Measurements from ENCODE around the gene DEFB121.
"Not testable (repeated sequence)": the region's sequence is repeated elsewhere in the genome, so short reads cannot be mapped to it uniquely, and the experiment has no call there.

Gene DEFB121

GRCh38 chr20:31406115-31406514, at the start of gene DEFB121:
Gene DEFB121, minus strand, starts transcription at chr20:31406215. Its CDS starts 63 bp downstream, at chr20:31406152.
- no peak for DNase-seq

DNA sequence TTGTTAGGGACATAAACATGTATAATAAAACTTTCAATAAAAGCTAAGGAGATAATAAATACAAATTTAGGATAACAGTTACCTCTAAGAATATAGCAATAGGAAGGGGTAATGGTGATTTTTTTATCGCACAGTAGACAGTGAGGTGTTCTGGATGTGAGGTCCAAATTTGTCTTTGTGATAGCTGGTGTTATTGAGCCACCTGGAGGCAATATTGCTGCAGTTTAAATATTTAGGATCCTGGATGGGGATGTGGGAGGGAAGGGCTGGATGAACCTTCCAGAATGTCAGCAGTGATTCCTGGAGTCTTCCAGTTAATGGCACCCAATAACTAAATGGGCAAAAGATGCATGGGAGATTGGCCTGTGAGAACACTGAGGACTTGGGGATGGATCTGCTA, 48.3 kb upstream of the DEFB121 start:
- no peak for DNase-seq

- DNase-seq = no peak
These were observed 46.6 kb upstream of the DEFB121 start for GRCh38 chr20:31452575-31452974.

GRCh38 chr20:31449511-31450414, 43.7 kb upstream of the DEFB121 start:
- DNase-seq = no peak

DNA sequence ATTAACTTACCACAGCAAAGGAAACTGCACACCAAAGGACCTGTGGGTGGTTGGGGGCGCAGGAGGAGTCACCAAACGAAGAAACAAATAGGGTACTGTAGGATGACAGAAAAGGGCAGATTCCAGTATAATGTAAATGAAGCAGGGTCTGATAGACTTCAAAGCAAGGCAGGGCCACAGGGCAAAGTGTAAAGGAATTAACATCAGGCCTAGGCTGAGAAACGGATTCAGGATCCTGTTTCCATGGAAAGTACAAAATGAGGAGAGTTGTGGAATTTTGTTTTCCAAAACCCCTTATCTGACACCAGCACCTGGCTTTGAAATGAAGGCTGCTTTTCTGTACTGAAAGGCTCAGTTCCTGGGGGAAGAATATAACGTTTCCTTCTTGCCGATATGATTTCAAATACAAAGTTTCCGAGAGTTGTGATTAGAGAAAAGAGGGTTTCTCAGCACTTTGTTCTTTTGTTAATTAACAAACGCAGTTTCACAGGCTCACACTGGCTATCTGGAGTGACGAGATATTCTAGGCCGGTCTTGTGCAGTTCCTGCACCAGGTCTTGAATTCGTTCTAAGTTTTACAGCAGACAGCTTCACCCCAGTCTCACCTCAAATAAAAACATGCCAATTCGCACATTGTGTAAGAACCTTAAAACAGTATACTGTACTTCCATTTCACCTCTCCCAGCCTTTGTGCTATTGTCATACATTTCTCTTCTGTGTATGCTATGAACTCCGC, 40.2 kb upstream of the DEFB121 start:
- no peak for DNase-seq

DNA sequence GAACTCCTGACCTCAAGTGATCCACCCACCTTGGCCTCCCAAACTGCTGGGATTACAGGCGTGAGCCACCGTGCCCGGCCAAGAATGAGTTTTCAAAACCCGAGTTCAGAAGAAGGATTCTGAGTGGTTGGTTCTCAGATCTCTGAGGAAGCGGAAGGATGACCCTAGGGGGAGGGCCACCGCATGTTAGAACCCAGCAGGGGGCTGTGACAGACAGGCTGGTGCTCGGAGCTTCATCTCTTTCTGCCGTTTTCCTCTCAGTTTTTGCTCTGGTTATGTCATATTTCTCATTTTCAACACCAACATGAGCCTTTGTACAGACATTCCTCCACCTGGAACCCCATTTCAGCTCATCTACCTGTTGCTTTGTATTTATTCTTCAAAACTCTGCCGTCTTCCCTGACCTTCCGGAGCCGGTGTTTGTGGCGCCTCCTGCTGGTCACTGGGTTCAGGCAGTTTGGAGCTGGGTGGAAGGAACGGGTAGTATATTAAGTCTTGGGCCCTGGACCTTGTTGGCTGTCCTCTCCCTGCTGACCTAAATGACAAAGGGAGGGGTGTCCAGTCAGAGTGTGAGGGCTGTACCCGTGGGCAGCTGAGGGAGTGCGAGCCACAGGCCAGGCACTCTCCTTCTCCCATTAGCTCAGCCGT, 34.1 kb upstream of the DEFB121 start, which contains the start of gene DEFB123:
DEFB123 (plus strand) TSS at position 621 of the 648 bp plus-strand sequence. CDS start 67 bp downstream, outside the sequence.
- DNase-seq = no peak

DNA sequence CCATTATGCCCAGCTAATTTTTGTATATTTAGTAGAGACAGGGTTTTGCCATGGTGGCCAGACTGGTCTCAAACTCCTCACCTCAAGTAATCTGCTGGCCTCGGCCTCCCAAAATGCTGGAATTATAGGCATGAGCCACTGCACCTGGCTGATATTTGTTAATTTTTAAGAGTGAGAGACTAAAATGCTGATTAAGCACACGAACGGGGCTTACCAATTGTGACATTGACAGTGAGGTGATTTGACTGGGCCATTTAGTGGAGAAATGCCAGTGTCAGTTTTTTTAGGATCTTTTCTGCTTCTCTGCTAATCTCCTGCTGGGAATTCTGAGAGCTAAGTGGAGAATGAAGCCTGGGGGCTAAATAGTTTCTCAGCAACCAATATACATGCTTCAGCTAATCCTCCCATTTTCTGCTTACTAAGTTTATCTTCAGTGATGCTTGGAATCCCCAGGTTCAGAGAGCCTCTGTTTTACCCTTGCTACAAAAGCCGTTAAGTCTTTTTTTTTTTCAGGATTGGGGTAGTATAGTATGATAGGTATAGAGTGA, 24.6 kb upstream of the DEFB121 start:
- no peak for DNase-seq

DNA sequence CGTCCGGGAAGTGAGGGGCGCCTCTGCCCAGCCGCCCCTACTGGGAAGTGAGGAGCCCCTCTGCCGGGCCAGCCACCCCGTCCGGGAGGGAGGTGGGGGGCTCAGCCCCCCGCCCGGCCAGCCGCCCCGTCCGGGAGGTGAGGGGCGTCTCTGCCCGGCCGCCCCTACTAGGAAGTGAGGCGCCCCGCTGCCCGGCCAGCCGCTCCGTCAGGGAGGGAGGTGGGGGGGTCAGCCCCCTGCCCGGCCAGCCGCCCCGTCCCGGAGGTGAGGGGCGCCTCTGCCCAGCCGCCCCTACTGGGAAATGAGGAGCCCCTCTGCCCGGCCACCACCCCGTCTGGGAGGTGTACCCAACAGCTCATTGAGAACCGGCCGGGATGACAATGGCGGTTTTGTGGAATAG, 21.6 kb upstream of the DEFB121 start:
- DNase-seq = not testable (repeated sequence)

DNA sequence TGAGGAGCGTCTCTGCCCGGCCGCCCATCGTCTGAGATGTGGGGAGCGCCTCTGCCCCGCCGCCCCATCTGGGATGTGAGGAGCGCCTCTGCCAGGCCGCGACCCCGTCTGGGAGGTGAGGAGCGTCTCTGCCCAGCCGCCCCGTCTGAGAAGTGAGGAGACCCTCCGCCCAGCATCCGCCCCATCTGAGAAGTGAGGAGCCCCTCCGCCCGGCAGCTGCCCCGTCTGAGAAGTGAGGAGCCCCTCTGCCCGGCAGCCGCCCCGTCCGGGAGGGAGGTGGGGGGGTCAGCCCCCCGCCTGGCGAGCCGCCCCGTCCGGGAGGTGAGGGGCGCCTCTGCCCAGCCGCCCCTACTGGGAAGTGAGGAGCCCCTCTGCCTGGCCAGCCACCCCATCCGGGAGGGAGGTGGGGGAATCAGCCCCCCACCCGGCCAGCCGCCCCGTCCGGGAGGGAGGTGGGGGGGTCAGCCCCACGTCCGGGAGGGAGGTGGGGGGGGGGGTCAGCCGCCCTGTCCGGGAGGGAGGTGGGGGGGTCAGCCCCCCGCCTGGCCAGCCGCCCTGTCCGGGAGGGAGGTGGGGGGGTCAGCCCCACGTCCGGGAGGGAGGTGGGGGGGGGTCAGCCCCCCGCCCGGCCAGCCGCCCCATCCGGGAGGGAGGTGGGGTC, 21.0 kb upstream of the DEFB121 start:
- DNase-seq = not testable (repeated sequence)

DNA sequence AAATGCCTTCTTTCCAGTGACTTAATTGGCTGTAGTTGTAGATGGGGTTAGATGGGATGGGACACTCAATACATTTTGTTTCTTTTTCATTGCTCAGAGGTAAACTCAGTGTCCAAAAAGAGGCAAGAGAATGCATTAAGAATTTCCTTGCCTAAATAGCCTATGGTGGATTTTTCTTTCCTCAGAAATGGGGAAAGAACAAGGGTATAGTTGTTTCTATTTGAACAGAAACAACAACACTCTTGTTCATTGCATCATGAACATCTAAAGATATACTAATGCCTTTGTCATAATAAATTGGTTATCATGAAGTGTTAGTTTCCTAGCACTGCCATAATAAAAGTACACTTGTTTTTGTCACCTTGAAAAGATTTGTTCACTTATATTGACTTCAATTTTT, 19.8 kb upstream of the DEFB121 start:
- DNase-seq = no peak

GRCh38 chr20:31418307-31418706, 12.3 kb upstream of the DEFB121 start:
- DNase-seq = no peak

DNA sequence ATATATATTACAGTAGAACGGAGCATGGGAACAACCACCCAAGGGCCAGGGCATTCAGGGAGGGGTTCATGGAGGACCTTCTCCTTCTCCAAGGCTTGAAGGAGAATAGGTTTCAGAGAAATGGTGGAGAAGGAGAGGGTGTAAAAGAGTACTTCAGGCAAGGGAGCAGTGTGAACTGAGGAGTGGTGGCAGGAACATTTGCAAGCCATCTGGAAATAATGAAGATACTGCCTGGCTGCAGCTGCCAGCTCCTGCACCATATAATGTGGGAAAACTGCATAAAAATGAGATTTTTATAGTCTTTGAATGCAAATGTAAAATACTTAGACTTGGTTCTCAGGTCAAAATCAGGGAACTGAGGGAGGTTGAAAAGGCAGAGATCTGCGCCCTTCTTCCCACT, 9.6 kb upstream of the DEFB121 start:
- no peak for DNase-seq

DNA sequence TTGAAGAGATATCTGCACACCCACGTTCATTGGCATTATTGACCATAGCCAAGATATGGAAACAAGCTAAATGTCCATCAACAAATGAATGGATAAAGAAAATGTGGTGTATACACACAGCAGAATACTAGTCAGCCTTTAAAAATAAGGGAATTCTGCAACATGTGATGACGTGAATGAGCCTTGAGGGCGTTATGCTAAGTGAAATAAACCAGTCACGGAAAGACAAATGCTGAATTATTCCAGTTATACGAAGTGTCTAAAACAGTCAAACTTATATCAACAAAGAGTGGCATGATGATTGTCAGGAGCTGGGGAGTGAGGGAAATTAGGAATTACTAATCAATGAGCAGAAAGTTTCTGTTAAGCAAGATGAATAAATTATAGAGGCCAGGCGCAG, 8.4 kb upstream of the DEFB121 start:
- DNase-seq = no peak

- no peak for DNase-seq
These were observed 4.0 kb upstream of the DEFB121 start for GRCh38 chr20:31410011-31410410.

DNA sequence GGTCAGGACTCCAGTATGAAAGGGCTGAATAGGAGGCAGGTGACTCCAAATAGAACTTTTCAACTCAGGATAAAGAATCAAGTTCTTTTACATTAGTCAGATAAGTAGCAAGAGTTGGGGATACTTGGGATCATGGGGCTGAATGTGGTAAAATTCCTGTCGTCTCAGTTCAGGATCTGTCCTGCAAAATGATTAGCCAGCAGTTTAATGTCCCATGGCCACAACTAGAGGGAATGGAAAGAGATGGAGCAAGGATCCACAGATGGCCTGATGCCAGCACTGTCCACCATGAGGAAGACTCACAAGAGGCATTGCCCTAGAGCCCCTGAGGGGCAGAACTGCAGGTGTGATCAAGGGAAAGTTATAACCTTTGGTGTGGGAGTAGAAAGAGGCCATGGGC, 2.1 kb downstream of the DEFB121 start:
- no peak for DNase-seq

DNA sequence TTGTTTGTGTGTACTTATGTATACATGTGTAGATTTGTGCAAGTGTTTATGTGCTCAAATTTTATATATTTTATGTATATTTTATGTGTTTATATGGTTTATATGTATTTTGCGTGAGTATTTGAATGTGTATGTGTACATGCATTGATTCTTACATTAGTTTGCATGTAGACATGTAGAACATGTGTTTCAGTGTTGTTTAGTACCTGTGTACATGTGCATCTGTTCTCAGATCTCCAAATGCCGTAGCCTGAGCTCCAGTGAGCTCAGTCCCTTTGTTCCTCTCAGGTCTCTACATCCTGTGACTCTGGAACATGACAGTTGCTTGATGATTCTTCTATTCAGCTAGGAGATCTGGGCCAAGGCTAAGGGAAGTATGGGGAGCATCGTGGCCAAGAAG, 11.1 kb downstream of the DEFB121 start:
- DNase-seq = no peak

- no peak for DNase-seq
These were observed 13.2 kb downstream of the DEFB121 start for GRCh38 chr20:31392836-31393235.

DNA sequence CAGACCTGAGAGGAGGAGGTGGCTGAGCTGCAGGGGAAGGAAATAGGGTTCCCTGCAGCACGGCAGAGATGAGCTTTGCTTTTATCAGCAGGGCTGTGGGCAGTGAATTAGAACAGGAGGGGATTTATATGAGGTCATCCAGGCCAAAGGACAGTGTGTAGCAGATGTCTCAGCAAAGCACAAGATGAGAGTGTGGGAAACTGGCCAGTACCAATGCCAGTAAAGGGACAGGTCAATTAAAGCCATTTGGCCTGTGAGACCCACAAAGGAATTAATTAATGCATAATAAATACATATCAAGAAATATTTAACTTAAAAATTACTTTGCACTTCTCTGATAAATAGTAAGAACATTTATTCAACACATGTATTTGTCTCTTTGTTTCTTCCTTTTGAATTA, 15.5 kb downstream of the DEFB121 start, which contains the start of gene DEFB119:
DEFB119 (minus strand) TSS at position 101 of the 400 bp plus-strand sequence. CDS start 107 bp downstream, outside the sequence.
- no peak for DNase-seq

DNA sequence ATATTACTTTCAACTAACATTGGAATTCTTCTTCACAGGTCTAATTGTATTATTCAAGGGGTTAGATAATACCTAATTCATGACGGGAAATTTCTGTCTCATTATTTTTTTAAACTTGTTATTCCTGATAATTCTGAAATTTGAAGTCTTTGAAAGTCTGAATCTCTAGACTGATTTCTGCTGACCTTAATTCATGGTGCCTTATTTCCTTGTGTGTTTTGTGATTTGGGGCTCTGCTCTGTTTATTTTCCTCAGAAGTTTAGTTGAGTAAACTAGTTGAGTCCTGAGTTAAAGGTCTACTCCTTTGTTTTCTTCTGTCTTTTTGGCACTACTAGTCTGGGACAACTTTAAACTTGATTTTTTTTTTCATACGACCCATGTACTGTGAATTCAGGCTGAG, 31.7 kb downstream of the DEFB121 start:
- no peak for DNase-seq

DNA sequence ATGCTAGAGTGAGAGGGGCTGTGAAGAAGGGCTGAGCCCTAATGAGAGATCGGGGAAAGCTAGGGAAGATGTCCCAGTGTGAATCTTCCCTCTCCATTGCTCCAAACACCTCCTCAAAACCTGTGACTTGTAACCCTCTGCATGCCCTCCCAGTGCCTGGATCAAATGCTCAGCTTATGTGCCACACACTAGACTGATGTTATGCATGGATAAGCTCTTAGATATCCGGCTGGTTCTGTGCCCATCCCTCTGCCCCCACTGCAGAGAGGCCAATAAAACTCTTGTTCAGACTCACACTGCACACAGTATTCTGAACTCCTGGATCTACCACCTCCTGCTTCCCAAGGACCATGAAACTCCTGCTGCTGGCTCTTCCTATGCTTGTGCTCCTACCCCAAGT, 37.7 kb downstream of the DEFB121 start, which contains the start of gene DEFB118:
DEFB118 (plus strand) TSS at position 301 of the 400 bp plus-strand sequence; CDS start at position 351, 50 bp downstream.
- DNase-seq = no peak

- not testable (repeated sequence) for DNase-seq
These were observed 41.7 kb downstream of the DEFB121 start for GRCh38 chr20:31364272-31364671.

DNA sequence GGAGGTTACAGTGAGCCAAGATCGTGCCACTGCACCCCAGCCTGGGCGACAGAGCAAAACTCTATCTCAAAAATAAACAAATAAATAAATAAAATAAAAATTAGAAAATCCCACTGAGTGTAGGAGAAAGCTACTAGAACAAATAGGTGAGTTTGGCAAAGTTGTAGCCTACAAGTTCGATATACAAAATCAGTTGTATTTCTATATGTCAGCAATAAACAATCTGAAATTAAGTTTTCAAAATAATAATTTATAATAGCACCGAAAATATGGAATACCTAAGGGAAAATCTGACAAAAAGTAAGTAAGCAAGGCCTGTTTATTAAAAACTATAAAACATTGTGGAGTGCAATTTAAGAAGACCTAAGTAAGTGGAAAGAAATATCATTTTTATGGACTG, 42.7 kb downstream of the DEFB121 start:
- DNase-seq = no peak

Measured in NCI-H510A (cell line).